Left ventricle myocardium inferior (tissue), 1 donor: ENCODE measurements around the gene OXER1. TPM values are rescaled to one million over a fixed set of nuclear protein-coding genes. Genes with fewer than 3 reads are reported as not detected.
"Not testable (repeated sequence)": the region's sequence is repeated elsewhere in the genome, so short reads cannot be mapped to it uniquely, and the experiment has no call there.

Source experiments
- DNase-seq: peaks from one replicate; pipeline ENCODE4 v3.0.0-alpha.2; 2020
- H3K27ac ChIP-seq: fragments of 200-600 bp; replicated peaks from 2 replicates; pipeline ENCODE4 v1.8.0; 2021
- H3K27me3 ChIP-seq: fragments of 200-600 bp; 2 replicates; pipeline ENCODE4 v1.8.0; 2021; ENCODE audit warnings: low read depth
- H3K36me3 ChIP-seq: fragments of 200-600 bp; 2 replicates; pipeline ENCODE4 v1.8.0; 2021
- H3K4me1 ChIP-seq: fragments of 200-600 bp; 2 replicates; pipeline ENCODE4 v1.8.0; 2021
- H3K4me3 ChIP-seq: fragments of 200-600 bp; 2 replicates; pipeline ENCODE4 v1.8.0; 2021; ENCODE audit warnings: mild to moderate bottlenecking, moderate library complexity
- H3K9me3 ChIP-seq: fragments of 200-600 bp; replicated peaks from 2 replicates; pipeline ENCODE4 v1.8.0; 2021
- CTCF ChIP-seq: fragments of 200-600 bp; IDR thresholded peaks from 2 replicates; pipeline ENCODE4 v1.8.0; 2021; ENCODE audit warnings: antibody characterized with exemption, mild to moderate bottlenecking, borderline replicate concordance
- intact Hi-C: fragments of 100-400 bp; cut with micrococcal nuclease; formaldehyde crosslinking; loops from one replicate; pipeline ENCODE4 v1.11.0; 2022
- total RNA-seq: library from RNA; stranded (reverse); fragmentation: NEBNext Ultra II Directional; extraction: Animal tissue kit (Norgen Biotek cat#: 25700); gene quantifications from one replicate; pipeline ENCODE4 v1.2.1, GENCODE V29; 2021
- donor health status: DM: no; HTN: yes; CAD: no; lungs with severe emphysema.

Gene OXER1
- total RNA-seq, 1 donor from 2014 or later, result 0.36 TPM

GRCh38 chr2:42742740-42743658 is 20.9 kb downstream of the OXER1 start:
- H3K9me3 ChIP-seq, result no peaks in the 10 kb centered on the region
- H3K4me3 ChIP-seq, result no peak overlapping the region
- peaks cover 13% of the 10 kb centered on the region for H3K36me3 ChIP-seq
- no peak for DNase-seq
- intact Hi-C loops, result no loop called here
- H3K4me1 ChIP-seq, result no peaks in the 10 kb centered on the region
- no peak for TF ChIP-seq CTCF
- H3K27me3 ChIP-seq, result no peaks in the 10 kb centered on the region
- H3K27ac ChIP-seq, result no peak overlapping the region

- intact Hi-C loops, result no loop called here
- H3K36me3 ChIP-seq, result peaks cover 20% of the 10 kb centered on the region
Observed at GRCh38 chr2:42741140-42741539, 22.8 kb downstream of the OXER1 start.

GRCh38 chr2:42736598-42737322 is 27.2 kb downstream of the OXER1 start:
- DNase-seq, result no peak
- H3K4me3 ChIP-seq, result no peak overlapping the region
- no peaks in the 10 kb centered on the region for H3K27me3 ChIP-seq
- no peaks in the 10 kb centered on the region for H3K4me1 ChIP-seq
- intact Hi-C loops, result no loop called here
- no peak overlapping the region for H3K27ac ChIP-seq
- H3K9me3 ChIP-seq, result peaks cover 24% of the 10 kb centered on the region
- TF ChIP-seq CTCF, result no peak
- peaks cover 52% of the 10 kb centered on the region for H3K36me3 ChIP-seq

More at GRCh38 chr2:42741140-42741539, 22.8 kb downstream of the OXER1 start:
- no peak for TF ChIP-seq CTCF
- Histone ChIP-seq H3K27ac (no peak overlapping the region), H3K4me3 (no peak overlapping the region), H3K9me3 (peaks cover under 1% of the 10 kb centered on the region), H3K4me1 (no peaks in the 10 kb centered on the region), H3K27me3 (no peaks in the 10 kb centered on the region)
- DNase-seq, result no peak

- H3K27me3 ChIP-seq, result no peaks in the 10 kb centered on the region
- TF ChIP-seq CTCF, result no peak
- no peak overlapping the region for H3K27ac ChIP-seq
- peaks cover 57% of the 10 kb centered on the region for H3K36me3 ChIP-seq
- intact Hi-C loops, result no loop called here
- H3K4me3 ChIP-seq, result no peak overlapping the region
- no peak for DNase-seq
- peaks cover 36% of the 10 kb centered on the region for H3K9me3 ChIP-seq
- no peaks in the 10 kb centered on the region for H3K4me1 ChIP-seq
Observed at GRCh38 chr2:42733852-42734251, 30.1 kb downstream of the OXER1 start.

GRCh38 chr2:42731316-42731715 is 32.6 kb downstream of the OXER1 start:
- Histone ChIP-seq H3K9me3 (peaks cover 36% of the 10 kb centered on the region), H3K36me3 (peaks cover 46% of the 10 kb centered on the region)
- H3K27ac ChIP-seq, H3K4me1 ChIP-seq, DNase-seq, intact Hi-C loops, H3K4me3 ChIP-seq, H3K27me3 ChIP-seq: not testable (repeated sequence)
